CD8-positive, alpha-beta memory T cell (primary cell): ENCODE data around the gene PCDH9. TPM values are rescaled to one million over a fixed set of nuclear protein-coding genes. Genes with fewer than 3 reads are reported as not detected.

Source experiments
- CTCF ChIA-PET: fragments of 350-600 bp; sonication (Branson Sonifier 250); formaldehyde crosslinking; loops from one replicate; lab custom pipeline; 2021; ENCODE audit warnings: antibody characterized with exemption; lab: Charles Lee
- POLR2A ChIA-PET: fragments of 350-600 bp; sonication (Branson Sonifier 250); formaldehyde crosslinking; loops from one replicate; lab custom pipeline; 2021; ENCODE audit warnings: antibody characterized with exemption; lab: Charles Lee
- DNase-seq, 5 donors: peaks; one replicate each; pipeline versions ENCODE4 v3.0.0 to v3.0.0-alpha.2; 2020 to 2022; ENCODE audit warnings: mixed read lengths in 1 of 5
- H3K27ac ChIP-seq: one replicate; pipeline ENCODE4 v1.7.0; 2013; ENCODE audit warnings: low read depth, mild to moderate bottlenecking, low read length, moderate library complexity
- H3K27me3 ChIP-seq: 2 replicates; pipeline ENCODE4 v1.7.0; 2013; ENCODE audit warnings: low read length, mild to moderate bottlenecking; ENCODE audit not compliant: insufficient read depth, poor library complexity, severe bottlenecking
- H3K36me3 ChIP-seq: 2 replicates; pipeline ENCODE4 v1.7.0; 2013; ENCODE audit warnings: mild to moderate bottlenecking, low read length, moderate library complexity; ENCODE audit not compliant: insufficient read depth
- H3K4me1 ChIP-seq: 2 replicates; pipeline ENCODE4 v1.7.0; 2013; ENCODE audit warnings: mild to moderate bottlenecking, low read length, moderate library complexity; ENCODE audit not compliant: insufficient read depth
- H3K4me3 ChIP-seq: 2 replicates; pipeline ENCODE4 v1.7.0; 2013; ENCODE audit warnings: mild to moderate bottlenecking, low read length
- H3K9me3 ChIP-seq: 2 replicates; pipeline ENCODE4 v1.7.0; 2013; ENCODE audit warnings: mild to moderate bottlenecking, low read length
- H3K27ac Mint-ChIP-seq, 8 donors: one replicate each; pipeline ENCODE4 v1.8.0; 2020 to 2021; ENCODE audit warnings: mixed read lengths in 8 of 8, mild to moderate bottlenecking in 6 of 8, inconsistent platforms in 3 of 8, moderate library complexity in 3 of 8
- H3K27me3 Mint-ChIP-seq, 2 donors: one replicate each; pipeline ENCODE4 v1.8.0; 2020 to 2021; ENCODE audit warnings: mixed read lengths in 2 of 2, mild to moderate bottlenecking in 1 of 2, moderate library complexity in 1 of 2
- H3K36me3 Mint-ChIP-seq, 3 donors: one replicate each; pipeline ENCODE4 v1.8.0; 2020 to 2021; ENCODE audit warnings: mixed read lengths in 3 of 3, inconsistent platforms in 1 of 3, mild to moderate bottlenecking in 1 of 3
- H3K4me1 Mint-ChIP-seq, 3 donors: one replicate each; pipeline ENCODE4 v1.8.0; 2020 to 2021; ENCODE audit warnings: mixed read lengths in 3 of 3, inconsistent platforms in 1 of 3, mild to moderate bottlenecking in 1 of 3
- H3K4me3 Mint-ChIP-seq, 7 donors: one replicate each; pipeline ENCODE4 v1.8.0; 2020 to 2021; ENCODE audit warnings: mixed read lengths in 7 of 7, mild to moderate bottlenecking in 6 of 7, moderate library complexity in 4 of 7, inconsistent platforms in 2 of 7
- H3K9me3 Mint-ChIP-seq, 5 donors: one replicate each; pipeline ENCODE4 v1.8.0; 2020 to 2022; ENCODE audit warnings: mixed read lengths in 5 of 5, mild to moderate bottlenecking in 3 of 5, moderate library complexity in 2 of 5, inconsistent platforms in 1 of 5
- polyA plus RNA-seq: library from polyadenylated mRNA; unstranded; fragments of 300-500 nt; fragmentation: Illumina TruSeq; gene quantifications from one replicate; pipeline ENCODE4 v1.2.3, GENCODE V29; 2021
- total RNA-seq, 2 experiments: library from RNA; stranded (reverse); gene quantifications; one replicate each; pipeline ENCODE4 v1.2.3, GENCODE V29; 2021

The PCDH9 gene
- total and polyA plus RNA-seq, 3 experiments from 2014 or later, result 0.09 to 0.21 (median 0.16) TPM

DNA sequence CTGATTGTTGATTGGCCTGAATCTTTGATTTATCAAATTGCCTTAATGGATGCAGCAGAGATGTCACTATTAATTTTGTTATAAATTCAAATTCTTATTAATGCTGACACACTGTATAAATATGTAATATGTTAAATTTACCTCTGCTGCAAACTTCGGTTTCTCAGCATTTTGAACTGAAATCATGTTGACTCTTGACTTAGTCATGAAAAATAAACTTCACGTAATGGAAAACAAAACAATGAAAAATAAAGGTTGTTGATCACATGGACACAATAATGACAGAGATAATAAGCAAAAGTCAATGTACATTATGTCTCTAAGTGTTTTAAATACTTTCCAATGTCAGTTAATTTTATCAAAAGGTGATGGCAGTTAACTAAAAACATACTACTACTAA, 827.6 kb downstream of the PCDH9 start:
- H3K4me1 Mint-ChIP-seq, result no peaks in the 10 kb centered on the region
- no peak overlapping the region for H3K4me3 Mint-ChIP-seq
- Histone ChIP-seq H3K4me1 (no peaks in the 10 kb centered on the region), H3K4me3 (no peak overlapping the region), H3K36me3 (no peaks in the 10 kb centered on the region), H3K9me3 (no peaks in the 10 kb centered on the region), H3K27ac (no peak overlapping the region), H3K27me3 (no peaks in the 10 kb centered on the region)
- peaks cover 0 to 18% (median 12%) of the 10 kb centered on the region in 5 donors for H3K9me3 Mint-ChIP-seq
- CTCF ChIA-PET, result no interaction called here
- DNase-seq, result no peak
- H3K27me3 Mint-ChIP-seq, result peaks cover 0 to 2% of the 10 kb centered on the region in 2 donors
- POLR2A ChIA-PET, result no interaction called here
- H3K36me3 Mint-ChIP-seq, result no peaks in the 10 kb centered on the region
- no peak overlapping the region for H3K27ac Mint-ChIP-seq

DNA sequence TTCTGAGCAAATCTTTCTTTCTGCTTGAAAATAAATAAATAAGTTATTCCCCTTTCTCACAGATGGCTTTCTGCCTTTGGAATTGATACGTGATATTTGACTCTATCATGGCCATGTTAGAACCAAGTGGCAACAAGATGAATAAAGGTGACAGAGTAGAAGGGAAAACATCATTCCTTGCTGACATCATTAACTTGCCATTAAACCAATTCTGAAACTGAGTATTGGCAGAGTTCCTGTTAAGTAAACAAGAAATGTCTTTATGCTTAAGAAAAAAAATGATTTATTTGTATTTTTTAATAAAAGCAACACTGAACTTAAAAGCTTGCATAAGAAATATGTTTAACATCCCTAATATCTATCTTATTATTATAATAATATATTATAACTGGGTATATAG, 828.1 kb downstream of the PCDH9 start:
- ChIA-PET POLR2A (no interaction called here), CTCF (no interaction called here)
- H3K27me3 ChIP-seq, result no peaks in the 10 kb centered on the region

GRCh38 chr13:66400292-66400691, 829.8 kb downstream of the PCDH9 start:
- no peak for DNase-seq
- Mint-ChIP-seq H3K4me1 (no peaks in the 10 kb centered on the region), H3K36me3 (no peaks in the 10 kb centered on the region), H3K27ac (no peak overlapping the region), H3K4me3 (no peak overlapping the region), H3K9me3 (peaks cover 0 to 11% (median 8%) of the 10 kb centered on the region in 5 donors), H3K27me3 (peaks cover 0 to 2% of the 10 kb centered on the region in 2 donors)
- Histone ChIP-seq H3K9me3 (no peaks in the 10 kb centered on the region), H3K4me3 (no peak overlapping the region), H3K27ac (no peak overlapping the region), H3K4me1 (no peaks in the 10 kb centered on the region), H3K36me3 (no peaks in the 10 kb centered on the region), H3K27me3 (no peaks in the 10 kb centered on the region)
- CTCF ChIA-PET, result no interaction called here
- POLR2A ChIA-PET, result no interaction called here

More for the DNA sequence above, 828.1 kb downstream of the PCDH9 start:
- Mint-ChIP-seq H3K27ac (no peak overlapping the region), H3K36me3 (no peaks in the 10 kb centered on the region), H3K4me3 (no peak overlapping the region), H3K27me3 (peaks cover 0 to 2% of the 10 kb centered on the region in 2 donors), H3K4me1 (no peaks in the 10 kb centered on the region), H3K9me3 (peaks cover 0 to 15% (median 11%) of the 10 kb centered on the region in 5 donors)
- Histone ChIP-seq H3K27ac (no peak overlapping the region), H3K4me3 (no peak overlapping the region), H3K9me3 (no peaks in the 10 kb centered on the region), H3K4me1 (no peaks in the 10 kb centered on the region), H3K36me3 (no peaks in the 10 kb centered on the region)
- no peak for DNase-seq

DNA sequence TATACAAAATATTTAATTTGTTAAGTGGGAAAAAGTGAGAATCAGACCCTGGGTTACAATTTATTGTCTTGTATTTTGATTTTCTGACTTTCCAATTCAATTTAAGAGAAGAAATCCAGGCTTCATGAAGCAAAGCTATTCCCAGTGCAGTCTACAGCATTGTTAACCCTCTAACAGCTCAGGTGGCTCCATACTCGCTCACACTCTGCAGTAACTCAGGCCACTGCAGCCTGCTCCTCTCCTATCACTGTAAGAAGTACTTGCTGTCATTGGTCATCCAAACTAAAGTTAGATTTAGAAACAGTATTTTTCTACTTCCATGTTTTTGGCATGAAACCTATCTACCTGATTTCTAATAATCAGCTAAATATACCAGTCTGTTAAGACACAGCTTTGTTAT, 830.3 kb downstream of the PCDH9 start:
- ChIA-PET POLR2A (no interaction called here), CTCF (no interaction called here)
- H3K36me3 ChIP-seq, result no peaks in the 10 kb centered on the region
- no peak overlapping the region for H3K4me3 Mint-ChIP-seq
- no peaks in the 10 kb centered on the region for H3K27me3 ChIP-seq
- no peaks in the 10 kb centered on the region for H3K4me1 ChIP-seq
- H3K27me3 Mint-ChIP-seq, result peaks cover 0 to 2% of the 10 kb centered on the region in 2 donors
- no peak for DNase-seq
- peaks cover 0 to 12% (median 10%) of the 10 kb centered on the region in 5 donors for H3K9me3 Mint-ChIP-seq
- H3K36me3 Mint-ChIP-seq, result no peaks in the 10 kb centered on the region
- no peak overlapping the region for H3K4me3 ChIP-seq
- H3K27ac Mint-ChIP-seq, result no peak overlapping the region
- H3K4me1 Mint-ChIP-seq, result no peaks in the 10 kb centered on the region
- no peaks in the 10 kb centered on the region for H3K9me3 ChIP-seq
- H3K27ac ChIP-seq, result no peak overlapping the region

DNA sequence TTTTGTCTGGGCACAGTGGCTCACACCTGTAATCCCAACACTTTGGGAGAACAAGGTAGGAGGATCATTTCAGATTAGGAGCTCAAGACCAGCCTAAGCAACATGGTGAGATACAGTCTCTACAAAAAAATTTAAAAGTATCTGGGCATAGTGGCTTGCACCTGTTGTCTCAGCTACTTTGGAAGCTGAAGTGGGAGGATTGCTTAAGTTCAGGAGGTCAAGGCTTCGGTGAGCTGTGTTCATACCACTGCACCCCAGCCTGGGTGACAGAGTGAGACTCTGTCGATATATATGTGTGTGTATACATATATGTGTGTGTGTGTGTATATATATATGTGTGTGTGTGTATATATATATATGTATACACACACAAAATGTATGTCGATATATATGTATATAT, 833.0 kb downstream of the PCDH9 start:
- H3K36me3 Mint-ChIP-seq, result no peaks in the 10 kb centered on the region
- H3K27ac Mint-ChIP-seq, result no peak overlapping the region
- no peak overlapping the region for H3K4me3 ChIP-seq
- CTCF ChIA-PET, result no interaction called here
- H3K36me3 ChIP-seq, result no peaks in the 10 kb centered on the region
- no peaks in the 10 kb centered on the region for H3K4me1 ChIP-seq
- peaks cover 0 to 2% of the 10 kb centered on the region in 2 donors for H3K27me3 Mint-ChIP-seq
- no peaks in the 10 kb centered on the region for H3K9me3 ChIP-seq
- no peaks in the 10 kb centered on the region for H3K4me1 Mint-ChIP-seq
- POLR2A ChIA-PET, result no interaction called here
- no peak for DNase-seq
- H3K9me3 Mint-ChIP-seq, result peaks cover 0 to 12% (median 11%) of the 10 kb centered on the region in 5 donors
- H3K27ac ChIP-seq, result no peak overlapping the region
- H3K27me3 ChIP-seq, result no peaks in the 10 kb centered on the region
- H3K4me3 Mint-ChIP-seq, result no peak overlapping the region

DNA sequence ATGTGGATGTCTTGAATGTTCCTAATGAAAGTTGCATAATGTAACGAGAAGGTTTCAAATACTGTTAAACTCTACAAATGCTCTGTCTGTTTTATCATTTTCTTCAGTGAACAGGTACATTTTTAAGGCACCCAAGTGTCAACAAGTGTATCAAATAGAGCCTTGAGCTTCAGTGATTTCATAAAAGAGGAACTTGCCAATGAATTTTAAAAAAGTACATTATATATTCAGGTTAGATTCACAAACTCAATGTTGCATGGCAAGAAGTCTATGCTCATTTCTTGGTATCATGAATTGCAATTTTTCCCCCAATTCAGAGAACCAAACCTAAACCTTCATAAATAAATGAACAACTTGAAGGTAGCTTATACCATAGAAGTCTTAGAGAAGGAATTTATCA, 838.8 kb downstream of the PCDH9 start:
- DNase-seq, result no peak

DNA sequence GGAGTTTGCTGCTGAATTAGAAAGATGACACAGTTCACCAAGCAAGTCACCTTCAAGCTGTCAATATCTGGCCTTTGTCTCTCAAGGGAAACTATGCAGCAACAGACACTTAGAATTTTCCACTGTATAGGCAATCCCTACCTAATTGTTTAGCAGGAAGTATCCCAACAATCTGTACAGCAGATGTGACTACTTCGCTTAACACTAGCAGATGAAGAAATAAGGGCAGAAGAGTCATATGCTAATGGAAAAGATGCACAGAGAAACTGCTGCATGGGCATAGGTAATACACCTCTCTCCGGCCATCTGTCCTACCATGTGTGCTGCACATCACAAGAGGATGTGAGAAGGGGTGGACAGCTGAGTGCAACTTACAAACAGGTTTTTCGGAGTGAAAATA, 851.2 kb downstream of the PCDH9 start:
- Histone ChIP-seq H3K4me3 (no peak overlapping the region), H3K4me1 (no peaks in the 10 kb centered on the region), H3K27ac (no peak overlapping the region), H3K9me3 (no peaks in the 10 kb centered on the region), H3K27me3 (no peaks in the 10 kb centered on the region), H3K36me3 (no peaks in the 10 kb centered on the region)
- Mint-ChIP-seq H3K36me3 (no peaks in the 10 kb centered on the region), H3K9me3 (peaks cover 2 to 25% (median 7%) of the 10 kb centered on the region in 5 donors), H3K27ac (no peak overlapping the region), H3K4me3 (no peak overlapping the region), H3K27me3 (no peaks in the 10 kb centered on the region), H3K4me1 (no peaks in the 10 kb centered on the region)
- POLR2A ChIA-PET, result no interaction called here
- DNase-seq, result no peak
- CTCF ChIA-PET, result no interaction called here

More for the DNA sequence above, 838.8 kb downstream of the PCDH9 start:
- Mint-ChIP-seq H3K36me3 (no peaks in the 10 kb centered on the region), H3K27me3 (no peaks in the 10 kb centered on the region), H3K27ac (no peak overlapping the region), H3K4me3 (no peak overlapping the region), H3K9me3 (peaks cover 0 to 35% (median 7%) of the 10 kb centered on the region in 5 donors), H3K4me1 (no peaks in the 10 kb centered on the region)
- Histone ChIP-seq H3K36me3 (no peaks in the 10 kb centered on the region), H3K9me3 (no peaks in the 10 kb centered on the region), H3K27me3 (no peaks in the 10 kb centered on the region), H3K27ac (no peak overlapping the region), H3K4me3 (no peak overlapping the region), H3K4me1 (no peaks in the 10 kb centered on the region)
- POLR2A ChIA-PET, result no interaction called here
- CTCF ChIA-PET, result no interaction called here

- Histone ChIP-seq H3K4me3 (no peak overlapping the region), H3K4me1 (no peaks in the 10 kb centered on the region), H3K27me3 (no peaks in the 10 kb centered on the region), H3K36me3 (no peaks in the 10 kb centered on the region), H3K9me3 (no peaks in the 10 kb centered on the region), H3K27ac (no peak overlapping the region)
- Mint-ChIP-seq H3K9me3 (peaks cover 2 to 27% (median 7%) of the 10 kb centered on the region in 5 donors), H3K4me3 (no peak overlapping the region), H3K36me3 (no peaks in the 10 kb centered on the region), H3K27me3 (no peaks in the 10 kb centered on the region), H3K4me1 (no peaks in the 10 kb centered on the region), H3K27ac (no peak overlapping the region)
- CTCF ChIA-PET, result no interaction called here
- no peak for DNase-seq
- POLR2A ChIA-PET, result no interaction called here
Observed at GRCh38 chr13:66377569-66377968, 852.6 kb downstream of the PCDH9 start.

DNA sequence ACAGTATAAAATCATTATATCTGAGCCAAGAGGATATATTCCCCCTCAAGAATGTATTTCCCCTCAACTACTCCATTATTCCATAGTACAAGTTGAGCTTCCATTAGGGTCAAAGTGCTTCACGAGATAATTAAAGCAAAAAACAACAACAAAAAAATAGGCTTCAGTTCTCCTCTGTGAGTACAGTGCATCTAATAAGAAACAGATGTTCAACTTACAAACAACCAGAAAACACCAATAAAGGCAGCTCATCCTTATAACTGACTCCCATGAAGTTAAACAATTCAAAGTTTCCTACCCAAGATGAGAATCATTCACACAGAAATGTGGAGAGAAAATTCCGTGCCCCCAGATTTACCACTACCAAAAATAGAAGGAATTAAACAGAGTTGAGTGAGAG, 854.4 kb downstream of the PCDH9 start:
- Mint-ChIP-seq H3K4me1 (no peaks in the 10 kb centered on the region), H3K27ac (no peak overlapping the region), H3K27me3 (no peaks in the 10 kb centered on the region), H3K9me3 (peaks cover 2 to 30% (median 4%) of the 10 kb centered on the region in 5 donors), H3K4me3 (no peak overlapping the region), H3K36me3 (no peaks in the 10 kb centered on the region)
- Histone ChIP-seq H3K4me3 (no peak overlapping the region), H3K36me3 (no peaks in the 10 kb centered on the region), H3K9me3 (no peaks in the 10 kb centered on the region), H3K27ac (no peak overlapping the region), H3K27me3 (no peaks in the 10 kb centered on the region), H3K4me1 (no peaks in the 10 kb centered on the region)
- POLR2A ChIA-PET, result no interaction called here
- CTCF ChIA-PET, result no interaction called here
- DNase-seq, result no peak
